Measurements from ENCODE around the gene VEGFA.

- TF ChIP-seq MAX (IDR thresholded peaks at IDR 0.05), result no peak
- TF ChIP-seq POLR2A (IDR thresholded peaks at IDR 0.05; ENCODE audit: low read length), result no peak
Observed at GRCh38 chr6:43738267-43738676, 31.7 kb upstream of the VEGFA start.

Data from A549 (cell line).